ENCODE results near the gene KRTAP16-1.
"Not testable (repeated sequence)": the region's sequence is repeated elsewhere in the genome, so short reads cannot be mapped to it uniquely, and the experiment has no call there.

Gene KRTAP16-1, protein sequence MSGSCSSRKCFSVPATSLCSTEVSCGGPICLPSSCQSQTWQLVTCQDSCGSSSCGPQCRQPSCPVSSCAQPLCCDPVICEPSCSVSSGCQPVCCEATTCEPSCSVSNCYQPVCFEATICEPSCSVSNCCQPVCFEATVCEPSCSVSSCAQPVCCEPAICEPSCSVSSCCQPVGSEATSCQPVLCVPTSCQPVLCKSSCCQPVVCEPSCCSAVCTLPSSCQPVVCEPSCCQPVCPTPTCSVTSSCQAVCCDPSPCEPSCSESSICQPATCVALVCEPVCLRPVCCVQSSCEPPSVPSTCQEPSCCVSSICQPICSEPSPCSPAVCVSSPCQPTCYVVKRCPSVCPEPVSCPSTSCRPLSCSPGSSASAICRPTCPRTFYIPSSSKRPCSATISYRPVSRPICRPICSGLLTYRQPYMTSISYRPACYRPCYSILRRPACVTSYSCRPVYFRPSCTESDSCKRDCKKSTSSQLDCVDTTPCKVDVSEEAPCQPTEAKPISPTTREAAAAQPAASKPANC

GRCh38 chr17:41308918-41309359 is at the start of gene KRTAP16-1:
Gene KRTAP16-1, minus strand, starts transcription at chr17:41309309. Its CDS starts 56 bp downstream, at chr17:41309253.
- H3K9me3 ChIP-seq (ENCODE audit: control insufficient read depth in 1 of 2, low read length in 2 of 2) = no peaks in the 10 kb centered on the region
- no peak within 1 kb of the TSS for H3K27ac ChIP-seq (ENCODE audit: low read depth, low read length)
- H3K4me1 ChIP-seq (ENCODE audit: control insufficient read depth in 1 of 2, insufficient read depth in 2 of 2, low read length in 2 of 2) = peaks cover 8 to 15% of the 10 kb centered on the region in 2 donors
- peaks cover 3 to 5% of the 10 kb centered on the region in 2 donors for H3K27me3 ChIP-seq (ENCODE audit: control insufficient read depth in 1 of 2, insufficient read depth in 2 of 2, low read length in 2 of 2)
- no peaks in the 10 kb centered on the region for H3K36me3 ChIP-seq (ENCODE audit: control insufficient read depth in 1 of 2, insufficient read depth in 2 of 2, low read length in 2 of 2)
- H3K4me3 ChIP-seq (ENCODE audit: low read depth in 1 of 2, low read length in 2 of 2) = peak within 1 kb of the TSS in 1 of 2 donors; percentile 7
- H3K9ac ChIP-seq (ENCODE audit: low read depth in 1 of 2, low read length in 2 of 2) = no peak within 1 kb of the TSS

DNA sequence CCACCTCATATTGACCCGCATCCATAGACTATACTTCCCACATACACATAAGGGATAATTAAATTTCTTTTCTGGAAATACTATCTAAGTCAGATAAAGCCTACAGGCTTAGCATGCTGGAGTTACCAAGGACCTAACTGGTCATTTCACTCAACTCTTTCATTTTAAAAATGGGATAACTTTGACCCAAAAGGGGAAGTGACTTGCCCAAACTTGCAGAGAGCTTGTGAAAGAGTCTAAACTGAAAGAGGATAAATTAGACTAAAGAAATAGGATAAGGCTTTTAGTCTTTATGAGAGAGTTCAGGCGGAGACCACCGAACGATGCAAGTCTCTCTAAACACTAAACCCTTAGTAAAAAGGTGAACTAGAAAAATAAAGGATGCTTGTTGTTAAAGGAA is 45.4 kb upstream of the KRTAP16-1 start:
- peaks cover 0 to 9% of the 10 kb centered on the region in 2 donors for H3K27me3 ChIP-seq (ENCODE audit: control insufficient read depth in 1 of 2, insufficient read depth in 2 of 2, low read length in 2 of 2)
- H3K36me3 ChIP-seq (ENCODE audit: control insufficient read depth in 1 of 2, insufficient read depth in 2 of 2, low read length in 2 of 2) = no peaks in the 10 kb centered on the region
- H3K9ac ChIP-seq (ENCODE audit: low read depth in 1 of 2, low read length in 2 of 2) = no peak overlapping the region

DNA sequence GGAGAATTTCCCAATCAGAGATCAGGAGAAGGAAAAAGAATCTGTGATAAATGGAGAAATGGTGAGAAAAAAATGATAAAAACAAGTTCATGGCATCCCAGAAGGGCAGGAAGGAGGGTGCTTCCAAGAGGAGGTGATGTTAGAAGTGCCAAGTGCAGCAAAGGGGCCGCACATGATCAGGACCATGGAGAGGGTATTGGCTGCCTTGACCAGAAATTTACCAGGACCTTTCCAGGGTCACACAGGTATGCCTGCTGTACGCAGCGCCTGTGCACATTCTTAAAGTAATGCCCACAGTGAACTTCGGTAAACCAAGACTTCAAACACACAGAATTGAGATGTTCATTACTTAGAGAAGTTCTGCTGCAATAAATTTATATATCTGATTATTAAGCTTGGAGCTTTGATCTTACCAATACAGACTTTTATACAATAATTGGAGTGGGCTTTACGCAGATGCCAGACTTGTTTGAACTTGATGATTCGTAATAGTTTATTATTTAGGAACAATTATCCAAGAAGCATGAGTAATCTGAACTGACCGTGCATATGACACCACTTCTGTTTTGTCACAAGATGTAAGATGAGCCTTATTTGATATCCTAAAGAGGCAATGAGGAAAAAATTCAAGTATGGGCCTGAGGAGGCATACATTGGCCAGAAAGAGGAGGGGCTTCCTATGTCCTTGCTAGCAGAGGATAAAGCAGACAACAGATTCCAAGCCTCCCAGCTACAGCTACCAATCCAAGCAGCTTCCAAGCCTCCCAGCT is 43.7 kb upstream of the KRTAP16-1 start:
- H3K27me3 ChIP-seq (ENCODE audit: control insufficient read depth in 1 of 2, insufficient read depth in 2 of 2, low read length in 2 of 2) = peaks cover 0 to 9% of the 10 kb centered on the region in 2 donors
- H3K27ac ChIP-seq (ENCODE audit: low read depth, low read length) = no peak overlapping the region
- no peaks in the 10 kb centered on the region for H3K9me3 ChIP-seq (ENCODE audit: control insufficient read depth in 1 of 2, low read length in 2 of 2)
- no peak overlapping the region for H3K4me3 ChIP-seq (ENCODE audit: low read depth in 1 of 2, low read length in 2 of 2)
- no peak overlapping the region for H3K9ac ChIP-seq (ENCODE audit: low read depth in 1 of 2, low read length in 2 of 2)
- H3K4me1 ChIP-seq (ENCODE audit: control insufficient read depth in 1 of 2, insufficient read depth in 2 of 2, low read length in 2 of 2) = no peaks in the 10 kb centered on the region
- H3K36me3 ChIP-seq (ENCODE audit: control insufficient read depth in 1 of 2, insufficient read depth in 2 of 2, low read length in 2 of 2) = no peaks in the 10 kb centered on the region

More for the DNA sequence above, 45.4 kb upstream of the KRTAP16-1 start:
- Histone ChIP-seq H3K4me1 (ENCODE audit: control insufficient read depth in 1 of 2, insufficient read depth in 2 of 2, low read length in 2 of 2) (no peaks in the 10 kb centered on the region), H3K27ac (ENCODE audit: low read depth, low read length) (no peak overlapping the region), H3K9me3 (ENCODE audit: control insufficient read depth in 1 of 2, low read length in 2 of 2) (no peaks in the 10 kb centered on the region), H3K4me3 (ENCODE audit: low read depth in 1 of 2, low read length in 2 of 2) (no peak overlapping the region)

- H3K27ac ChIP-seq (ENCODE audit: low read depth, low read length) = no peak overlapping the region
- H3K4me3 ChIP-seq (ENCODE audit: low read depth in 1 of 2, low read length in 2 of 2) = no peak overlapping the region
- no peaks in the 10 kb centered on the region for H3K36me3 ChIP-seq (ENCODE audit: control insufficient read depth in 1 of 2, insufficient read depth in 2 of 2, low read length in 2 of 2)
- peaks cover 0 to 9% of the 10 kb centered on the region in 2 donors for H3K27me3 ChIP-seq (ENCODE audit: control insufficient read depth in 1 of 2, insufficient read depth in 2 of 2, low read length in 2 of 2)
- H3K4me1 ChIP-seq (ENCODE audit: control insufficient read depth in 1 of 2, insufficient read depth in 2 of 2, low read length in 2 of 2) = no peaks in the 10 kb centered on the region
- no peaks in the 10 kb centered on the region for H3K9me3 ChIP-seq (ENCODE audit: control insufficient read depth in 1 of 2, low read length in 2 of 2)
- no peak overlapping the region for H3K9ac ChIP-seq (ENCODE audit: low read depth in 1 of 2, low read length in 2 of 2)
Measured at GRCh38 chr17:41351177-41351576, 42.1 kb upstream of the KRTAP16-1 start.

GRCh38 chr17:41350381-41350878 is 41.3 kb upstream of the KRTAP16-1 start, which contains the start of gene KRT33A:
Gene KRT33A, minus strand, starts transcription at chr17:41350828. Its CDS starts 61 bp downstream, at chr17:41350767.
- not testable (repeated sequence) for H3K9me3 ChIP-seq (ENCODE audit: control insufficient read depth in 1 of 2, low read length in 2 of 2); H3K4me1 ChIP-seq (ENCODE audit: control insufficient read depth in 1 of 2, insufficient read depth in 2 of 2, low read length in 2 of 2); H3K4me3 ChIP-seq (ENCODE audit: low read depth in 1 of 2, low read length in 2 of 2); H3K27me3 ChIP-seq (ENCODE audit: control insufficient read depth in 1 of 2, insufficient read depth in 2 of 2, low read length in 2 of 2); H3K27ac ChIP-seq (ENCODE audit: low read depth, low read length); H3K36me3 ChIP-seq (ENCODE audit: control insufficient read depth in 1 of 2, insufficient read depth in 2 of 2, low read length in 2 of 2); H3K9ac ChIP-seq (ENCODE audit: low read depth in 1 of 2, low read length in 2 of 2)

DNA sequence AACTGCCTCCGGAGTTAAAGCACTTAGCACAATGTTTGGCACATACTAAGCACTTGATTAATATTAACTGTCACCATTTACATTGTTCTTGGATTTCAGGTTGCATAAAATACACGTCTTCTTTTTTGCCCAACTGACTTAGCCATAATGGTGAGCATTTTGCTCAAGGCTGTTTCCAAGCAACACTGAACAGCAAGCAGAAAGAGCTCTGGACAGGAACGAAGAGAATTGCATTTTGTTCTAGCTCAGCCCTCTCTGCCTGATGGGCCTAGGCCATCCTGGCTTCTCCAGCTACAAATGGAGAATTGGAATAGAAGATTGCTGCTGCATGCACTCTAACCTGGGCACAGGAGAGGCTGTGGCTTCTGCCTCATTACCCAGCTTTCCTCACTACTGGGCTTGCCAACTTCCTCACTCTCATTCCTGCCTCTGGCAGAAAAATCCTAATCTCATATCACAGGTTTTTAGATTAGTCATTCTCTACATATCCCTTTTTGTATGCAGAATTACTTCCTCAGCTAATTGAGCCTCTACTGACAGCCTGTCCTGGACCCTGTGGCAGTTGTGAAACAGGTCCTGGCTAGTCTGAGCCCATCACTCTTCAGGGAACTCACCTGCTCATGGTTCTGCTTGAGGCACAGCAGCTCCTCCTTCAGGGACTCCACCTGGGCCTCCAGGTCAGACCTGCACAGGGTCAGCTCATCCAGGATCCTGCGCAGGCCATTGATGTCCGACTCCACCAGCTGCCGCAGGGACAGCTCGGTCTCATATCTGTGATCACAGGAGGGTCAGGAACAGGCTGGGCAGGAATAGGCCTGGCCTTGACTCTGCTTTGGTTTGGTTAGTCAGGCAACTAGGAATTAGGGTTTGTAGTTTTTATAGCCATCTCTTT is 39.0 kb upstream of the KRTAP16-1 start:
- Histone ChIP-seq H3K4me1 (ENCODE audit: control insufficient read depth in 1 of 2, insufficient read depth in 2 of 2, low read length in 2 of 2) (no peaks in the 10 kb centered on the region), H3K27ac (ENCODE audit: low read depth, low read length) (no peak overlapping the region), H3K36me3 (ENCODE audit: control insufficient read depth in 1 of 2, insufficient read depth in 2 of 2, low read length in 2 of 2) (no peaks in the 10 kb centered on the region)

GRCh38 chr17:41346421-41346820 is 37.3 kb upstream of the KRTAP16-1 start:
- not testable (repeated sequence) for H3K4me3 ChIP-seq (ENCODE audit: low read depth in 1 of 2, low read length in 2 of 2); H3K27ac ChIP-seq (ENCODE audit: low read depth, low read length); H3K9me3 ChIP-seq (ENCODE audit: control insufficient read depth in 1 of 2, low read length in 2 of 2); H3K36me3 ChIP-seq (ENCODE audit: control insufficient read depth in 1 of 2, insufficient read depth in 2 of 2, low read length in 2 of 2); H3K9ac ChIP-seq (ENCODE audit: low read depth in 1 of 2, low read length in 2 of 2); H3K27me3 ChIP-seq (ENCODE audit: control insufficient read depth in 1 of 2, insufficient read depth in 2 of 2, low read length in 2 of 2); H3K4me1 ChIP-seq (ENCODE audit: control insufficient read depth in 1 of 2, insufficient read depth in 2 of 2, low read length in 2 of 2)

More for the DNA sequence above, 39.0 kb upstream of the KRTAP16-1 start:
- Histone ChIP-seq H3K4me3 (ENCODE audit: low read depth in 1 of 2, low read length in 2 of 2) (no peak overlapping the region), H3K27me3 (ENCODE audit: control insufficient read depth in 1 of 2, insufficient read depth in 2 of 2, low read length in 2 of 2) (peaks cover 0 to 3% of the 10 kb centered on the region in 2 donors), H3K9ac (ENCODE audit: low read depth in 1 of 2, low read length in 2 of 2) (no peak overlapping the region), H3K9me3 (ENCODE audit: control insufficient read depth in 1 of 2, low read length in 2 of 2) (no peaks in the 10 kb centered on the region)

DNA sequence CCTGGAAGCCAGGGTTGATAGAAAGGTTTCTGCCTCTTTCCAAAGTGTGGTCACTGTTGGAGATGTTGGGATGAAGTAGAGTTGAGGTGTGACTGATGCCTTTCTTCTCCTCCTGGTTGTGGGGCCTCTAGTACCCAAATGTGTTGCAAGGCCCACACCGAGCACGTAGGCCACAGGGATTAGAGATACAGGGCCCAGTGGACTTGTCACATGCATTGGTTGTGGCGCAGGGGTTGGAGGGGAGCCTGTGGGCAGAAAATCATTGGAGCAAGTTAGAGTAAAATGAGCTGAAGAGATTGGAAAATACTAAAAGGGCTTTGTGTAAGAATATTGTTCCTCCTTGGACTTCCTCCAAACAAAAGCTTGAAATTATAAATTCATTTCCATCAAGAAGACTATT is 36.9 kb upstream of the KRTAP16-1 start:
- Histone ChIP-seq H3K4me1 (ENCODE audit: control insufficient read depth in 1 of 2, insufficient read depth in 2 of 2, low read length in 2 of 2) (no peaks in the 10 kb centered on the region), H3K9ac (ENCODE audit: low read depth in 1 of 2, low read length in 2 of 2) (no peak overlapping the region), H3K36me3 (ENCODE audit: control insufficient read depth in 1 of 2, insufficient read depth in 2 of 2, low read length in 2 of 2) (no peaks in the 10 kb centered on the region), H3K9me3 (ENCODE audit: control insufficient read depth in 1 of 2, low read length in 2 of 2) (no peaks in the 10 kb centered on the region), H3K27ac (ENCODE audit: low read depth, low read length) (no peak overlapping the region), H3K27me3 (ENCODE audit: control insufficient read depth in 1 of 2, insufficient read depth in 2 of 2, low read length in 2 of 2) (no peaks in the 10 kb centered on the region), H3K4me3 (ENCODE audit: low read depth in 1 of 2, low read length in 2 of 2) (no peak overlapping the region)

GRCh38 chr17:41343029-41343428 is 33.9 kb upstream of the KRTAP16-1 start:
- Histone ChIP-seq H3K36me3 (ENCODE audit: control insufficient read depth in 1 of 2, insufficient read depth in 2 of 2, low read length in 2 of 2) (no peaks in the 10 kb centered on the region), H3K27me3 (ENCODE audit: control insufficient read depth in 1 of 2, insufficient read depth in 2 of 2, low read length in 2 of 2) (no peaks in the 10 kb centered on the region), H3K9ac (ENCODE audit: low read depth in 1 of 2, low read length in 2 of 2) (no peak overlapping the region), H3K27ac (ENCODE audit: low read depth, low read length) (no peak overlapping the region), H3K4me3 (ENCODE audit: low read depth in 1 of 2, low read length in 2 of 2) (no peak overlapping the region), H3K4me1 (ENCODE audit: control insufficient read depth in 1 of 2, insufficient read depth in 2 of 2, low read length in 2 of 2) (peaks cover 7 to 14% of the 10 kb centered on the region in 2 donors), H3K9me3 (ENCODE audit: control insufficient read depth in 1 of 2, low read length in 2 of 2) (no peaks in the 10 kb centered on the region)

All from duodenal mucosa (tissue), 2 donors.